WTC11 (cell line): Measurements from ENCODE around the gene AKAP3. TPM values are rescaled to one million over a fixed set of nuclear protein-coding genes. Genes with fewer than 3 reads are reported as not detected.

Experiments
- ATAC-seq: fragments of 200-7000 bp; cut with Tn5 transposase; 2 replicates; pipeline ENCODE4 v1.10.0; 2021; ENCODE audit warnings: mild to moderate bottlenecking, moderate library complexity
- CTCF ChIA-PET: fragments of 300-600 bp; sonication (Branson Sonifier 250); formaldehyde crosslinking; loops from one replicate; lab custom pipeline; 2021; ENCODE audit warnings: antibody characterized with exemption; lab: Charles Lee
- POLR2A ChIA-PET: fragments of 350-600 bp; sonication (Branson Sonifier 250); formaldehyde crosslinking; loops from one replicate; lab custom pipeline; 2021; ENCODE audit warnings: antibody characterized with exemption; lab: Charles Lee
- DNase-seq: peaks from one replicate; pipeline ENCODE4 v3.0.0; 2021; ENCODE audit warnings: low spot score
- H3K27ac Mint-ChIP-seq: 2 replicates; pipeline ENCODE4 v1.8.0; 2021; ENCODE audit warnings: mixed read lengths
- H3K27me3 Mint-ChIP-seq: 2 replicates; pipeline ENCODE4 v1.8.0; 2021; ENCODE audit warnings: low read depth, mild to moderate bottlenecking, moderate library complexity, mixed read lengths
- H3K36me3 Mint-ChIP-seq: 2 replicates; pipeline ENCODE4 v1.8.0; 2021; ENCODE audit warnings: mixed read lengths
- H3K4me1 Mint-ChIP-seq: 2 replicates; pipeline ENCODE4 v1.8.0; 2022; ENCODE audit warnings: mixed read lengths
- H3K4me3 Mint-ChIP-seq: 2 replicates; pipeline ENCODE4 v1.8.0; 2021; ENCODE audit warnings: mild to moderate bottlenecking, moderate library complexity, mixed read lengths
- H3K9me3 Mint-ChIP-seq: 2 replicates; pipeline ENCODE4 v1.8.0; 2021; ENCODE audit warnings: mixed read lengths
- AFF4 ChIP-seq: sonication (generic); formaldehyde crosslinking; IDR thresholded peaks from 2 replicates; pipeline ENCODE4 v1.8.1; 2023; ENCODE audit warnings: mild to moderate bottlenecking, missing genetic modification reagents, borderline replicate concordance
- CDX4 ChIP-seq: fragments of 250-450 bp; sonication (Bioruptor Pico); IDR thresholded peaks from 2 replicates; pipeline ENCODE4 v1.9.0; 2021; ENCODE audit warnings: moderate library complexity, mild to moderate bottlenecking, inconsistent platforms, borderline replicate concordance
- JAZF1 ChIP-seq: fragments of 250-450 bp; sonication (Bioruptor Pico); IDR thresholded peaks from 2 replicates; pipeline ENCODE4 v1.9.0; 2021; ENCODE audit warnings: moderate library complexity, mild to moderate bottlenecking, inconsistent platforms
- KAT7 ChIP-seq: sonication (generic); formaldehyde crosslinking; IDR thresholded peaks from 2 replicates; pipeline ENCODE4 v1.8.1; 2023; ENCODE audit warnings: missing genetic modification reagents, mild to moderate bottlenecking, borderline replicate concordance
- MXD4 ChIP-seq: fragments of 250-450 bp; sonication (Bioruptor Pico); IDR thresholded peaks from 2 replicates; pipeline ENCODE4 v1.8.0; 2021; ENCODE audit warnings: mild to moderate bottlenecking, moderate library complexity, borderline replicate concordance
- NFATC4 ChIP-seq: fragments of 250-450 bp; sonication (Bioruptor Pico); IDR thresholded peaks from 2 replicates; pipeline ENCODE4 v1.9.0; 2021; ENCODE audit warnings: mild to moderate bottlenecking
- NFE2L1 ChIP-seq: sonication (generic); formaldehyde crosslinking; IDR thresholded peaks from 2 replicates; pipeline ENCODE4 v1.8.1; 2023; ENCODE audit warnings: missing genetic modification reagents
- NFYB ChIP-seq: sonication (generic); formaldehyde crosslinking; conservative IDR thresholded peaks from 2 replicates; pipeline ENCODE4 v1.8.0; 2022; ENCODE audit warnings: low read depth, missing genetic modification reagents
- NR1H2 ChIP-seq: sonication (generic); formaldehyde crosslinking; IDR thresholded peaks from 2 replicates; pipeline ENCODE4 v1.9.0; 2021; ENCODE audit warnings: mild to moderate bottlenecking, moderate library complexity, missing genetic modification reagents
- OVOL2 ChIP-seq: fragments of 250-450 bp; sonication (Bioruptor Pico); IDR thresholded peaks from 2 replicates; pipeline ENCODE4 v1.9.0; 2021; ENCODE audit warnings: mild to moderate bottlenecking, borderline replicate concordance
- SOX15 ChIP-seq: fragments of 250-450 bp; sonication (Bioruptor Pico); IDR thresholded peaks from 2 replicates; pipeline ENCODE4 v1.9.0; 2021; ENCODE audit warnings: mild to moderate bottlenecking
- TEAD4 ChIP-seq: sonication (generic); formaldehyde crosslinking; IDR thresholded peaks from 2 replicates; pipeline ENCODE4 v1.8.0; 2022; ENCODE audit warnings: mild to moderate bottlenecking, missing genetic modification reagents
- TP53 ChIP-seq: sonication (generic); formaldehyde crosslinking; IDR thresholded peaks from 2 replicates; pipeline ENCODE4 v1.8.1; 2023; ENCODE audit warnings: mild to moderate bottlenecking, missing genetic modification reagents
- total RNA-seq: library from RNA; stranded (reverse); gene quantifications from 3 replicates; pipeline ENCODE4 v1.2.3, GENCODE V29; 2021
- TF ChIP-seq, protein P1 (sequence below): sonication (generic); formaldehyde crosslinking; IDR thresholded peaks from 2 replicates; pipeline ENCODE4 v1.8.0; 2022; ENCODE audit warnings: mild to moderate bottlenecking, missing genetic modification reagents
- TF ChIP-seq, protein P2 (sequence below): sonication (generic); formaldehyde crosslinking; IDR thresholded peaks from 2 replicates; pipeline ENCODE4 v1.8.0; 2022; ENCODE audit warnings: mild to moderate bottlenecking, missing genetic modification reagents
- TF ChIP-seq, protein P3 (sequence below): sonication (generic); formaldehyde crosslinking; IDR thresholded peaks from 2 replicates; pipeline ENCODE4 v1.8.1; 2022; ENCODE audit warnings: low read depth, mild to moderate bottlenecking, moderate library complexity, missing genetic modification reagents, borderline replicate concordance
- TF ChIP-seq, protein P4 (sequence below): sonication (generic); formaldehyde crosslinking; IDR thresholded peaks from 2 replicates; pipeline ENCODE4 v1.8.0; 2022; ENCODE audit warnings: mild to moderate bottlenecking, missing genetic modification reagents
- TF ChIP-seq, protein P5 (sequence below): sonication (generic); formaldehyde crosslinking; IDR thresholded peaks from 2 replicates; pipeline ENCODE4 v1.8.1; 2022; ENCODE audit warnings: missing genetic modification reagents, borderline replicate concordance

The AKAP3 gene
- total RNA-seq, 1 experiment from 2014 or later, result 1.9 TPM

DNA sequence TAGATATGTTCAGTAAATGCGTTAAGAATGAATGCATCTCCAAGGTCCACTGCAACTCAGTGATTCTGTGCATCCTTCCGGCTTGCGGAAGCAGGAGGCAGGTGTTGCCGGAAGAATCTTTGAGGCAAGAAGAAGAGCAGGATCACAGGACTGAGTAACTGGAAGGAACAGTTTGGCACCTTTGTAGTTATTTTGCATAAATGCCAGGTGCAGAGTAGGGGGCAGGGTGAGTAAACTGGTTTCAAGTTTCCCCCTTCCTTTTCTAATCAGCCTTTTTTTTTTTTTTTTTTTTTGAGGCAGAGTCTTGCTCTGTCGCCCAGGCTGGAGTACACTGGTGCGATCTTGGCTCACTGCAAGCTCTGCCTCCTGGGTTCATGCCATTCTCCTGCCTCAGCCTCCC is 64.6 kb downstream of the AKAP3 start:
- H3K4me3 Mint-ChIP-seq, result no peak overlapping the region
- H3K27ac Mint-ChIP-seq, result no peak overlapping the region
- peaks cover 3% of the 10 kb centered on the region for H3K27me3 Mint-ChIP-seq
- TF ChIP-seq CDX4 (CRISPR knock-in tag), result no peak
- TF ChIP-seq OVOL2 (CRISPR knock-in tag), result no peak
- TF ChIP-seq MXD4 (CRISPR knock-in tag), result no peak
- no peak for TF ChIP-seq NFE2L1 (CRISPR knock-in tag)
- TF ChIP-seq TP53 (CRISPR knock-in tag), result no peak
- no peak for TF ChIP-seq SOX15 (CRISPR knock-in tag)
- no peak for TF ChIP-seq NFYB (CRISPR knock-in tag)
- TF ChIP-seq, protein P1, sequence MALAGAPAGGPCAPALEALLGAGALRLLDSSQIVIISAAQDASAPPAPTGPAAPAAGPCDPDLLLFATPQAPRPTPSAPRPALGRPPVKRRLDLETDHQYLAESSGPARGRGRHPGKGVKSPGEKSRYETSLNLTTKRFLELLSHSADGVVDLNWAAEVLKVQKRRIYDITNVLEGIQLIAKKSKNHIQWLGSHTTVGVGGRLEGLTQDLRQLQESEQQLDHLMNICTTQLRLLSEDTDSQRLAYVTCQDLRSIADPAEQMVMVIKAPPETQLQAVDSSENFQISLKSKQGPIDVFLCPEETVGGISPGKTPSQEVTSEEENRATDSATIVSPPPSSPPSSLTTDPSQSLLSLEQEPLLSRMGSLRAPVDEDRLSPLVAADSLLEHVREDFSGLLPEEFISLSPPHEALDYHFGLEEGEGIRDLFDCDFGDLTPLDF (CRISPR knock-in tag), result no peak
- no peak for TF ChIP-seq AFF4 (CRISPR knock-in tag)
- peaks cover 3% of the 10 kb centered on the region; the same call in 1 of the 2 replicates for H3K9me3 Mint-ChIP-seq
- peaks cover 34% of the 10 kb centered on the region for H3K4me1 Mint-ChIP-seq
- ATAC-seq, result no peak
- H3K36me3 Mint-ChIP-seq, result no peaks in the 10 kb centered on the region
- ChIA-PET CTCF (interaction anchor here (0.6 kb wide), 1 partner anchor 22 kb away, joined by 3 read pairs; the partner anchor contains the start of gene DYRK4), POLR2A (no interaction called here)
- no peak for DNase-seq

DNA sequence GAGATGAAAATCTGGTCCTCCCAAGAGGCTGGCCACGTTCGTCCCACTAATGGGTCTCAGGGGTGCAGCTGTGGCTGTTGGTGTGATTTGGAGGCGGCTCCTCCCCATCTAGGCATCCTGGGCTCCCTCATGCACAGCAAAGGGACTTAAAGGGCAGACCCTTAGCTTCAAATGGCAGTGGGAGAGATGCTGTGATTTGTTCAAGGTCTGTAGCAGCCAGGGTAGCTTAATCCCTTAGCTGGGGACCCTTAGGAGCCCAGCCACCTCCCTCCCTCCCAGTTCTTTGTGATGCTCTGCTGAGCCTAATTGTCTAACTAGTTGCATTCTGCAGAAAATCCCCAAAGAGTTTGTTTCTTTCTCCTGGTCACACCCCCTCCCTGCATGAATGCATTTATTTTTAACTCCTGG is 68.6 kb downstream of the AKAP3 start:
- no peak for TF ChIP-seq MXD4 (CRISPR knock-in tag)
- TF ChIP-seq NR1H2 (CRISPR knock-in tag), result no peak
- TF ChIP-seq, protein P2, sequence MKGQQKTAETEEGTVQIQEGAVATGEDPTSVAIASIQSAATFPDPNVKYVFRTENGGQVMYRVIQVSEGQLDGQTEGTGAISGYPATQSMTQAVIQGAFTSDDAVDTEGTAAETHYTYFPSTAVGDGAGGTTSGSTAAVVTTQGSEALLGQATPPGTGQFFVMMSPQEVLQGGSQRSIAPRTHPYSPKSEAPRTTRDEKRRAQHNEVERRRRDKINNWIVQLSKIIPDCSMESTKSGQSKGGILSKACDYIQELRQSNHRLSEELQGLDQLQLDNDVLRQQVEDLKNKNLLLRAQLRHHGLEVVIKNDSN, result no peak
- ChIA-PET POLR2A (interaction anchor here (0.6 kb wide), 1 partner anchor 675 kb away, joined by 4 read pairs; no protein-coding TSS in a partner anchor), CTCF (interaction anchor here (0.7 to 2.1 kb wide), 7 partner anchors 24 to 275 kb away, joined by 3 to 10 read pairs (median 7); no protein-coding TSS in a partner anchor)
- Mint-ChIP-seq H3K9me3 (peaks cover 2% of the 10 kb centered on the region; the same call in 1 of the 2 replicates), H3K27me3 (peaks cover 5% of the 10 kb centered on the region), H3K4me1 (peaks cover 23% of the 10 kb centered on the region), H3K4me3 (no peak overlapping the region), H3K27ac (0 out of 2 replicates have a peak overlapping the region, but pooled peaks have one; percentile 44), H3K36me3 (no peaks in the 10 kb centered on the region)
- ATAC-seq (peak; percentile 38), DNase-seq (no peak)

GRCh38 chr12:4579305-4580102 is 69.3 kb downstream of the AKAP3 start:
- no peak for DNase-seq
- ATAC-seq, result peak; percentile 80
- Mint-ChIP-seq H3K27me3 (peaks cover 5% of the 10 kb centered on the region), H3K27ac (no peak overlapping the region), H3K36me3 (no peaks in the 10 kb centered on the region), H3K9me3 (no peaks in the 10 kb centered on the region), H3K4me3 (no peak overlapping the region), H3K4me1 (peaks cover 20% of the 10 kb centered on the region)
- CTCF ChIA-PET, result interaction anchor here (0.6 to 2.1 kb wide), 9 partner anchors 25 to 276 kb away, joined by 3 to 10 read pairs (median 5); partner anchors contain the start of genes AKAP3 and NDUFA9
- POLR2A ChIA-PET, result no interaction called here
- TF ChIP-seq NFE2L1 (CRISPR knock-in tag) (no peak), MXD4 (CRISPR knock-in tag) (no peak), NFATC4 (CRISPR knock-in tag) (no peak), TP53 (CRISPR knock-in tag) (no peak), KAT7 (CRISPR knock-in tag) (no peak), TEAD4 (CRISPR knock-in tag) (no peak), JAZF1 (no peak)
- TF ChIP-seq, protein P3, sequence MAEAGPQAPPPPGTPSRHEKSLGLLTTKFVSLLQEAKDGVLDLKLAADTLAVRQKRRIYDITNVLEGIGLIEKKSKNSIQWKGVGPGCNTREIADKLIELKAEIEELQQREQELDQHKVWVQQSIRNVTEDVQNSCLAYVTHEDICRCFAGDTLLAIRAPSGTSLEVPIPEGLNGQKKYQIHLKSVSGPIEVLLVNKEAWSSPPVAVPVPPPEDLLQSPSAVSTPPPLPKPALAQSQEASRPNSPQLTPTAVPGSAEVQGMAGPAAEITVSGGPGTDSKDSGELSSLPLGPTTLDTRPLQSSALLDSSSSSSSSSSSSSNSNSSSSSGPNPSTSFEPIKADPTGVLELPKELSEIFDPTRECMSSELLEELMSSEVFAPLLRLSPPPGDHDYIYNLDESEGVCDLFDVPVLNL (CRISPR knock-in tag), result no peak
- TF ChIP-seq, protein P4, sequence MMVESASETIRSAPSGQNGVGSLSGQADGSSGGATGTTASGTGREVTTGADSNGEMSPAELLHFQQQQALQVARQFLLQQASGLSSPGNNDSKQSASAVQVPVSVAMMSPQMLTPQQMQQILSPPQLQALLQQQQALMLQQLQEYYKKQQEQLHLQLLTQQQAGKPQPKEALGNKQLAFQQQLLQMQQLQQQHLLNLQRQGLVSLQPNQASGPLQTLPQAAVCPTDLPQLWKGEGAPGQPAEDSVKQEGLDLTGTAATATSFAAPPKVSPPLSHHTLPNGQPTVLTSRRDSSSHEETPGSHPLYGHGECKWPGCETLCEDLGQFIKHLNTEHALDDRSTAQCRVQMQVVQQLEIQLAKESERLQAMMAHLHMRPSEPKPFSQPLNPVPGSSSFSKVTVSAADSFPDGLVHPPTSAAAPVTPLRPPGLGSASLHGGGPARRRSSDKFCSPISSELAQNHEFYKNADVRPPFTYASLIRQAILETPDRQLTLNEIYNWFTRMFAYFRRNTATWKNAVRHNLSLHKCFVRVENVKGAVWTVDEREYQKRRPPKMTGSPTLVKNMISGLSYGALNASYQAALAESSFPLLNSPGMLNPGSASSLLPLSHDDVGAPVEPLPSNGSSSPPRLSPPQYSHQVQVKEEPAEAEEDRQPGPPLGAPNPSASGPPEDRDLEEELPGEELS (CRISPR knock-in tag), result no peak
- TF ChIP-seq, protein P5, sequence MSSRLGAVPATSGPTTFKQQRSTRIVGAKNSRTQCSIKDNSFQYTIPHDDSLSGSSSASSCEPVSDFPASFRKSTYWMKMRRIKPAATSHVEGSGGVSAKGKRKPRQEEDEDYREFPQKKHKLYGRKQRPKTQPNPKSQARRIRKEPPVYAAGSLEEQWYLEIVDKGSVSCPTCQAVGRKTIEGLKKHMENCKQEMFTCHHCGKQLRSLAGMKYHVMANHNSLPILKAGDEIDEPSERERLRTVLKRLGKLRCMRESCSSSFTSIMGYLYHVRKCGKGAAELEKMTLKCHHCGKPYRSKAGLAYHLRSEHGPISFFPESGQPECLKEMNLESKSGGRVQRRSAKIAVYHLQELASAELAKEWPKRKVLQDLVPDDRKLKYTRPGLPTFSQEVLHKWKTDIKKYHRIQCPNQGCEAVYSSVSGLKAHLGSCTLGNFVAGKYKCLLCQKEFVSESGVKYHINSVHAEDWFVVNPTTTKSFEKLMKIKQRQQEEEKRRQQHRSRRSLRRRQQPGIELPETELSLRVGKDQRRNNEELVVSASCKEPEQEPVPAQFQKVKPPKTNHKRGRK (CRISPR knock-in tag), result no peak
